NCI-H526 (cell line): Measurements from ENCODE around the gene PCK1.
A peak's percentile ranks its signal among the peaks of the same experiment; 100 is the strongest.

Experiments used
- DNase-seq, 2 experiments: peaks; one replicate each; lab custom pipeline; 2025; lab: John Stamatoyannopoulos, UW

Gene PCK1

GRCh38 chr20:57603120-57603519 is 42.2 kb downstream of the PCK1 start:
- DNase-seq, result no peak

- no peak for DNase-seq
Measured at GRCh38 chr20:57605045-57605444, 44.1 kb downstream of the PCK1 start.

- no peak for DNase-seq
Measured at GRCh38 chr20:57605878-57606277, 45.0 kb downstream of the PCK1 start.

- no peak for DNase-seq
Measured at GRCh38 chr20:57608516-57608915, 47.6 kb downstream of the PCK1 start.

GRCh38 chr20:57609086-57609841 is 48.4 kb downstream of the PCK1 start:
- peak; percentile 54 to 89 for DNase-seq

- DNase-seq, result no peak
Measured at GRCh38 chr20:57609842-57610167, 48.9 kb downstream of the PCK1 start.

GRCh38 chr20:57610261-57610952 is 49.5 kb downstream of the PCK1 start:
- peak in 1 of 2 experiments; percentile 26 for DNase-seq

GRCh38 chr20:57611586-57612311 is 50.8 kb downstream of the PCK1 start:
- DNase-seq, result peak in 1 of 2 experiments; percentile 33

- no peak for DNase-seq
Measured at GRCh38 chr20:57612436-57612835, 51.5 kb downstream of the PCK1 start.

GRCh38 chr20:57612916-57613315 is 52.0 kb downstream of the PCK1 start:
- no peak for DNase-seq

- DNase-seq, result no peak
Measured at GRCh38 chr20:57613481-57613921, 52.6 kb downstream of the PCK1 start.

- no peak for DNase-seq
Measured at GRCh38 chr20:57614490-57615444, 53.9 kb downstream of the PCK1 start.

- DNase-seq, result no peak
Measured at GRCh38 chr20:57615445-57615811, 54.5 kb downstream of the PCK1 start.

- DNase-seq, result no peak
Measured at GRCh38 chr20:57616143-57616951, 55.4 kb downstream of the PCK1 start.

- DNase-seq, result no peak
Measured at GRCh38 chr20:57617079-57617795, 56.3 kb downstream of the PCK1 start.
